ENCODE data around the gene ADAM10. TPM values are rescaled to one million over a fixed set of nuclear protein-coding genes. Genes with fewer than 3 reads are reported as not detected.

The ADAM10 gene
- total and polyA plus RNA-seq, 2 of the 8 experiments (the other 6 are each of a cell fraction or from before 2014, with no cell fraction given): 46.5 to 163 TPM

GRCh38 chr15:58626378-58626777 lies 123.1 kb downstream of the ADAM10 start (continued):
- TF ChIP-seq JUND (IDR thresholded peaks at IDR 0.05; ENCODE audit: low read length) (no peak), CBX5 (IDR thresholded peaks at IDR 0.05; ENCODE audit: low read depth, low read length) (no peak), POLR2AphosphoS5 (IDR thresholded peaks at IDR 0.05; ENCODE audit: low read depth, low read length) (no peak), RFX5 (IDR thresholded peaks at IDR 0.05; ENCODE audit: borderline replicate concordance, low read depth, low read length) (no peak), GTF2F1 (IDR thresholded peaks at IDR 0.05; ENCODE audit: borderline replicate concordance, low read depth, low read length) (no peak), CEBPB (IDR thresholded peaks at IDR 0.05; ENCODE audit: low read depth, low read length) (no peak), SAP30 (IDR thresholded peaks at IDR 0.05; ENCODE audit: insufficient read depth, insufficient replicate concordance, low read length) (no peak), SIRT6 (IDR thresholded peaks at IDR 0.05; ENCODE audit: low read length) (no peak)

Data from H1 (cell line).